ENCODE data around the gene HLA-DQA1.

HLA-DQA1 gene

GRCh38 chr6:32679492-32679891 is 42.3 kb downstream of the HLA-DQA1 start:
- no peak overlapping the region for H3K4me3 Mint-ChIP-seq
- no peak for TF ChIP-seq CTCF (IDR thresholded peaks at IDR 0.05)
- H3K27ac Mint-ChIP-seq: no peak overlapping the region
- no peak for DNase-seq
- H3K27me3 Mint-ChIP-seq (ENCODE audit: low read depth, poor library complexity): peaks cover 10% of the 10 kb centered on the region
- no peaks in the 10 kb centered on the region for H3K4me1 Mint-ChIP-seq
- no peaks in the 10 kb centered on the region for H3K36me3 Mint-ChIP-seq (ENCODE audit: low read depth)
- H3K9me3 Mint-ChIP-seq: peaks cover 33% of the 10 kb centered on the region

GRCh38 chr6:32680055-32680454 is 42.8 kb downstream of the HLA-DQA1 start:
- peaks cover 27% of the 10 kb centered on the region for H3K9me3 Mint-ChIP-seq
- H3K27me3 Mint-ChIP-seq (ENCODE audit: low read depth, poor library complexity): peaks cover 10% of the 10 kb centered on the region
- no peak for DNase-seq
- H3K36me3 Mint-ChIP-seq (ENCODE audit: low read depth): no peaks in the 10 kb centered on the region
- no peak for TF ChIP-seq CTCF (IDR thresholded peaks at IDR 0.05)
- no peaks in the 10 kb centered on the region for H3K4me1 Mint-ChIP-seq
- H3K4me3 Mint-ChIP-seq: no peak overlapping the region
- H3K27ac Mint-ChIP-seq: no peak overlapping the region

GRCh38 chr6:32684246-32684645 is 47.0 kb downstream of the HLA-DQA1 start:
- Mint-ChIP-seq H3K36me3 (ENCODE audit: low read depth) (no peaks in the 10 kb centered on the region), H3K27me3 (ENCODE audit: low read depth, poor library complexity) (peaks cover 15% of the 10 kb centered on the region), H3K27ac (no peak overlapping the region), H3K4me3 (no peak overlapping the region), H3K9me3 (peaks cover 6% of the 10 kb centered on the region), H3K4me1 (no peaks in the 10 kb centered on the region)
- TF ChIP-seq CTCF (IDR thresholded peaks at IDR 0.05): no peak
- no peak for DNase-seq

GRCh38 chr6:32685603-32686002 is 48.4 kb downstream of the HLA-DQA1 start:
- DNase-seq: no peak
- Mint-ChIP-seq H3K4me1 (no peaks in the 10 kb centered on the region), H3K27me3 (ENCODE audit: low read depth, poor library complexity) (peaks cover 15% of the 10 kb centered on the region), H3K9me3 (no peaks in the 10 kb centered on the region), H3K36me3 (ENCODE audit: low read depth) (no peaks in the 10 kb centered on the region), H3K4me3 (no peak overlapping the region), H3K27ac (no peak overlapping the region)
- TF ChIP-seq CTCF (IDR thresholded peaks at IDR 0.05): no peak

- Mint-ChIP-seq H3K27ac (no peak overlapping the region), H3K27me3 (ENCODE audit: low read depth, poor library complexity) (peaks cover 5% of the 10 kb centered on the region), H3K9me3 (peaks cover 23% of the 10 kb centered on the region), H3K4me1 (no peaks in the 10 kb centered on the region), H3K4me3 (no peak overlapping the region), H3K36me3 (ENCODE audit: low read depth) (no peaks in the 10 kb centered on the region)
- DNase-seq: no peak
- no peak for TF ChIP-seq CTCF (IDR thresholded peaks at IDR 0.05)
Observed at GRCh38 chr6:32689531-32690501, 52.6 kb downstream of the HLA-DQA1 start.

DNA sequence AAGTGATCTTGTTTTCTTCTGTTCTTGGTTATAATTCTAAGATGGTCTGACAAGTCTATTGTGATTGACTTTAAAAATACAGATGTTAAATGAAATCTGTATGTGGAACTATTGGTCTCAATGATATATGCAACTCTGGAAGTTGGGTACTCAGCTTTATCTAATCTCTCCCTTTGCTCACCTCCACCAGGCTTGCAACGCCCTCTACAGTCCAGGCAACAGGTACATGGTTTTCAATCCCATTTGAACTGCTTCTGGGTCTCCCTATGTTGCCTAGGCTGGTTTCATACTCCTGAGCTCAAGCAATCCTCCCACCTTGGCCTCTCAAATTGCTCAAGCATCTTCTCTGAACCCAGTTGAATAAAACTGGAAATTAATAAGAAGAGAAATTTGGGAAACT is 54.8 kb downstream of the HLA-DQA1 start:
- Mint-ChIP-seq H3K36me3 (ENCODE audit: low read depth) (no peaks in the 10 kb centered on the region), H3K27ac (no peak overlapping the region)
- peak; percentile 27 for TF ChIP-seq CTCF (IDR thresholded peaks at IDR 0.05)

More for the DNA sequence above, 54.8 kb downstream of the HLA-DQA1 start:
- no peak overlapping the region for H3K4me3 Mint-ChIP-seq
- peak; percentile 11 for DNase-seq
- H3K27me3 Mint-ChIP-seq (ENCODE audit: low read depth, poor library complexity): peaks cover 3% of the 10 kb centered on the region
- no peaks in the 10 kb centered on the region for H3K4me1 Mint-ChIP-seq
- H3K9me3 Mint-ChIP-seq: peaks cover 27% of the 10 kb centered on the region

All from nephron progenitor cell (in vitro differentiated cells).